HG03196 (cell line): ENCODE measurements around the gene CYB561D2.

ENCODE experiments used
- ATAC-seq: cut with Tn5 transposase; IDR thresholded peaks from one replicate; pipeline ENCODE4 v1.9.1; 2021; ENCODE audit not compliant: unreplicated experiment

Gene CYB561D2

DNA sequence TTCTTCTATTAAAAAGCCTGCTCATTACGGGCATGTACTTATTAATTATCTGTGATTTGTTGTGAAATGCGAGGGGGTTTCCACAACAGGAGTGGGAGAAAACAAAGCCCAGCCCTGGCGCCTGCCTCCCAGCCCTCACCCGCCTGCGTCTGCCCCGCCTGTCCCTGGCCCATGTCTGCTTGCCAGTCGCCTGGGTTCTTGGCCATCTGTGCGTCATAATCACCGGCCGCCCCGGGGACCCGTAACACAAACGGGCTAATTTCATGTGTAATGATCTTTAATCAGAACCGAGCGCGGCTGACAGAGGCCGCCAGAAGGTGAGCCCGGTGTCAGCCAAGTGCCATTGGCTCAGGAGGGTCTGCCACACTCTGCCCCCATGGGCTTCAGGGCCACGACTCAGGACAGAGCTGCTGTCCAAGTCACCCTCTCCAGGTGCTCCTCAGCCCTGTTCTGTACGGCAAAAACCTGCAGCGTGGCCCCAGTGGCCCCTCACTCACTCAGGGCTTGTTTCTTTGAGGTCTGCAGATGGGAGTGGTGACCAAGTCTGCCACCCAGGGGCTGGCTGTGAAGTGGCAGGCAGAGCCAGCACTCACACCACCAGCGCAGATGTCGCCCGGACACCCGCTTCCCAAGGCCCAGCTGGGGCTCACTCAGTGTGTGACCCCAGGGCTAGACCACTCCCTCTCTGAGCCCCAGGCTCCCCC lies 37.5 kb downstream of the CYB561D2 start:
- no peak for ATAC-seq

DNA sequence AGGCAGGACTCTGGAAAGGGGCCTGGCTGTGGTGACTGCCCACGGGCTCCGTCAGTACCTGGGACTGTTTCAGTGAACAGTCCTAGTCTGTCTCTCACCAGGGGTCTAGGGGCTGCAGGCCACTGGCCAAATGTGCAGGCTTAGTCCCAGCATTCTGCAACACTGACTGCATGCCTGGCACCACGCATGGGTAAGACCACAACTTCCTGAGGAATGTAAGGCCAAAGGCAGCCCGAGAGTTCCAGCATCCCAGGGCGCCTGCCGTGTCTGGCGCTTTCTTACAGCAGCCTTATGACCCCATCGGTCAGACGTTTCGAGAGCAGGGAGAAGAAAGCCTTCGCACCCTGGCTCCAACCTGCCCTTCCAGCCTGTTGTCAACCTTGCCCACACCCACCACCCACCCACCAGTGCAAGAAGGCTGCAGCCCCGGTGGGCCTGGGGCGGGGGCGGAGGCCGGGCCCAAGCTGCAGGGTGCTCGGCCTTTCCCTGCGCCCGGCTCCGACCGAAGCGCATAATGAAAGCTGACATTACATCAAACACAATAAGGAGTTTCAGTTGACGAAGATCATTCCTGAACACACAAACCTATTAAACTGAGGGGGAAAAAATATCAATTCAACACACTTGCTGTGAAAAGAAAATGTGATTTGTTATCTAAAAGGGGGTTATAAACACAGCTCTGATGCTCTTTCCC lies 38.2 kb downstream of the CYB561D2 start:
- ATAC-seq = no peak

DNA sequence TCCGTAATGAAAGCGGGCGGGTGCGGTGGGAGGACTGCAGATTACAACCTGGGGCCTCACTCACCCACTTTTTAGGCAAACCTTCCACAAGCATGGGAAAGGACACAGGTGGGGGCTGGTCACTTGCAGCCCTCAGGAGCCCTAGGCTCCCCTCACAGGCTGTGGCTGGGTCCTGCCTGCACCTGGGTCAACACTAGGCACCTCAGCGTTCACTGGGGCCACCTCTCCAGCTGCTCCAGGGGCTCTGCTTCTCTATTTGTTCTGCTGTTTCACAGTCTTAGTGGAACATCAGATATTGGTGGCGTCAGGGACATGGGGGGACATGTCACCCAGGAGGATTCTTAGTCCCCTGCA lies 38.7 kb downstream of the CYB561D2 start:
- ATAC-seq = no peak

DNA sequence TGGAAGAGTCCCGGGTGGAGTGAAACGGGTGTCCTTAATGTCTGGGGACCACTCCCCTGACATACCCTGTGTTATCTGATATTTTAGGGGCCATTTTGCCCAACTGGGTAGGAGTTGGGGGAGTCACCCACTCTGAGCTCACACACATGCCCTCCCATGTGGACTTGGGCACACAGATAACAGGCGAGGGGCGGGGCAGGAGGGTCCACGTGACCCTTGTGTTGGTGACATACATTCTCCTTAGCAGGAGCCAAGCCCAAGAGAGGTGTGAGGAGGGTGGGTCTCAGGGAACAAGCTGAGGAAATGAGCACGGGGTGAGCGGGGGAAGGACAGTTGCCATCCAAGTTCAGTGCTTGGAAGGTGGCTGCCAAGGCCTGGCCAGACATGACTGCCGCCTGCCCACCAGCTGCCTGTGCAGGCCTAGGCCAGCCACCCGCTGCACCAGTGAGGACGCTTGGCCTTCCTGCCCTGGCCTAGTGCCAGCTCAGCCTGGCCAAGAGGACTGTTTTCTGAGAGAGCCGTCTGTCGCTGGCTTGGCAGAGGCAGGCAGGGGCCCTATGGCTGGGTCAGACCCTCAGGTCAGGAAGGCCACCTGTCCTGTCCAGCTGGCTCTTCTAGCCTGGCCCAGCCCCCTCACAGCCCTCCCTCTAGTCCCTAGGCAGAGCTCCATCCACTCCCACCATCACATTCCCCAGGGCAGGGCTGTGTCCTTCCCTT lies 40.0 kb downstream of the CYB561D2 start:
- no peak for ATAC-seq

DNA sequence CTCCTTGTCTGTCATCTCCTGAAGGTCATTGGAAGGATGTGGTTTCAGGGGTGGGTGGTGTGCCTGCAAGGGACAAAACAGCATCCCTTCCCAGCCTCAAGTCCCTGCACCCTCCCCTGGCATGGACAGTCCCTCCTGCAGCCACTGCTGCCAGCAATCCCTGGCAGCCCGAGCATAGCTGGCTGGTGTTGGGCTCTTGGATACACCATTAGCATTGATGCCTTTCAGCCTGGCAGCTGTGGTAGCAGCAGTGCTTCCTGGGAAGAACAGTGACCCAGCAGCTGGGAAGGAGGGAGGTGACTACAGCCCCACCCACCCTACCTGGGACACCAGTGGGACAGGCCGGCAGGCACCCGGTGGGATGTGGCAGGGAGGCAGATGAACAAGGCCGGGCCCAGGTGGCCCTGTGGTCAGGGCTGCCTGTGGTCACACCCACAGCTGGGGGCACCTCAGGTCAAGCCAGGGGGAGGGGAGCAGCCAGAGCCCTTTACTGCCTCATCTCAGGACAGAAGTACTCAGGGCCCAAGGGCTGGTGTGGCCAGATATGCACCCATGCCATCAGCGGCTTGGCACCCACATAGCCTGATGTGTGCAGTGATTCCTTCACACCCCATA lies 41.5 kb downstream of the CYB561D2 start:
- no peak for ATAC-seq

DNA sequence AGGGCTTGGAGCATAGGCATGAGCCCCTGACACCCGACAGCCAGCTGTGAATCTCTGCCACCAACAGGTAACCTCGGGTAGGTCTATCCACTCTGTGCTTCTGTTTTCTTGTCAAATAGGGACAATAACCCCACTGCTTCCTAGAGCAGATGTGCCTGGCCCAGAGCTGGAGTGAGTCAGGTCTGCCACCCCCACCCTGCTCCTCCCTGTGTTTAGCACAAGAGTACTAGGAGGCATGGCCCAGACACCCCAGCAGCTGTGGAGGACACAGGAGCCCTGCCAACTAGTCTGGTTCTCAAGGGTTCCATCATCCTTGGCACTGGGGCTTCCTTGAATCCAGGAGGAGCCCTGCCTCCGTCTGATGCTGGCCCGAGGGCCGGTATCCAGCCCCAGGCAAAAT lies 42.4 kb downstream of the CYB561D2 start:
- ATAC-seq = no peak

DNA sequence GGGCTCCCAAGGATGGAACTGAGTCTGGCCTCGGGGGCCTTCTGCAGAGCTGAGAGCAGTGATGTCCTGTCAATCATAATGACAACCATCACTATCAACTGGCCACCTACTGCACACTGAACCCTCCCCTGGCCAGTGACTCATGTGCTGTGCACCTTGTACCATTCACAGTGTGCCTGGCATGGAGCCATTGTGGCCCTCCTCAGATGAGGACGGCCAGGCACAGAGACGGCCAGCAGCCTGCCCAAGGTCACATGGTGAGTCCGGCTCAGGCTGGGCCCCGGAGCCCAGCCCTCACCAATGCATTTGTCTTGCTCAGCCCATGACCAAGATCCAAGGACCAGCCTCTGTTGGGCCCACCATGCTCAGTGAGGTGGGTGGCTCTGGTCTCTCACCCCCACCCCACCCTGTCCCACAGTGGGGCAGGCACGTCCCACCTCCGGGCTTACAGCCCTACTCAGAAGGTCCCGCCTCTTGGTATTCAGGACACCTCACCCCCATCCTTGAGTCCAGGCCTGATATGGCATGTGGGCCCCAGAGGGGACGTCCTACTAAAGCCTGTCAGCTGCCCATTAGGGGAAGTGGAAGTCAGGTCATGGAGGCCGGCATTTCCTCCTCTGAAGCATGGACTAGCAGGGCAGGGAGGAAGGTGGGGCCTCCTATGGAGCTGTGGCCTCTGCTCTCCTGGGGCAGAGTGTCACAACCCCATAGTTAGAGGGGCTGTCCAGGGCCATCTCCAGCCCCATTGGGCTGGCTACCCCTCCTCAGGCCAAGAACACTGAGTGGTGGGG lies 44.6 kb downstream of the CYB561D2 start:
- ATAC-seq = no peak

DNA sequence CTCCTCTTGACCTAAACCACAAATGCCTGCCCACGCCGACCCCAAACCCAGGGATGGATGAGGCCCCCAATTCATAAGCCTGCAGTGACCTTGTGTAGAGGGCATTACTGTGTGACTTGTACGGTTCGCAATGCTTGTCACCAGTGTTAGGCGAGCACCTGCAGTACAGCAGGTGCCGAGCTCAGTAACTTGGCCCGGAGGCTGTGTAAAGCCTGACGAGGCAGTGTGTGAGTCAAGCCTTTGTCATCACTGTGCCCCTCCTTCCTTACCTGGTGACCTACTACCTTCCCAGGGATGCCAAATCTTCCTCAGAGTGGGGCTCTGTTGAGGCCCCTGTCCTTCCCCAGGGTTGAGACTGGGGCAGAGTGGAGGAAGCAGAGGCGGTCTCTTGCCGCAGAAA lies 45.8 kb downstream of the CYB561D2 start:
- no peak for ATAC-seq

DNA sequence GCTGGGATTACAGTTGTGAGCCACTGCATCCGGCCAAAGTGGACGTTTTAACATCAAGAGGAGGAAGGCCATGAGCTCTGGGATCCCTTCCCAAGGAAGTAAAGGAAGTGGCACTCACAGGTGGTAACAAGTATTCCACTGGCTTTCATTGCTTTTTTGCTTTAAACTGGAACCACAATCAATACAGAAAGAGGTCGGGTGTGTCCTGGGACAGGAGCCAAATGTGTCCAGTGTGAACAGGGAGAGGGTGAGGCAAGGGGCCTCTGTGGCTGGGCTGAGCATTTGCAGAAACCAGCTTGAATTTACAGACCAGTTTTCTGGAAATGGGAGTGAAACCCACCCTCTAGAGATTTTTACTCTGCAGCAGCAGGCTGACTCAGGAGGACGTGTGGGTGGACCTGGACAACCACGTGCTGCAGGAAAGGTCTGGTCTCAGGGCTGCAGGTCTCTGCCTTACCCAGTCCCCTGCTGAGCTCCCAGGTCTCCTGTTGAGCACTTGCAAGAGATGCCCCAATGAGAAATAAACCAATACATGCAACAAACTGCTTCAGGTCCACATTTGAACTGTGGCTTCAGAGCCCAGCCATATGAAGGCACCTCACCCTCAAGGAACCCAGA lies 51.4 kb downstream of the CYB561D2 start:
- ATAC-seq = no peak
